ENCODE data around the gene SART3. TPM values are rescaled to one million over a fixed set of nuclear protein-coding genes. Genes with fewer than 3 reads are reported as not detected.

The SART3 gene
- total and polyA plus RNA-seq, 10 of the 15 experiments (the other 5 are each of a cell fraction or from before 2014, with no cell fraction given): 8.8 to 179 (median 54.9) TPM

DNA sequence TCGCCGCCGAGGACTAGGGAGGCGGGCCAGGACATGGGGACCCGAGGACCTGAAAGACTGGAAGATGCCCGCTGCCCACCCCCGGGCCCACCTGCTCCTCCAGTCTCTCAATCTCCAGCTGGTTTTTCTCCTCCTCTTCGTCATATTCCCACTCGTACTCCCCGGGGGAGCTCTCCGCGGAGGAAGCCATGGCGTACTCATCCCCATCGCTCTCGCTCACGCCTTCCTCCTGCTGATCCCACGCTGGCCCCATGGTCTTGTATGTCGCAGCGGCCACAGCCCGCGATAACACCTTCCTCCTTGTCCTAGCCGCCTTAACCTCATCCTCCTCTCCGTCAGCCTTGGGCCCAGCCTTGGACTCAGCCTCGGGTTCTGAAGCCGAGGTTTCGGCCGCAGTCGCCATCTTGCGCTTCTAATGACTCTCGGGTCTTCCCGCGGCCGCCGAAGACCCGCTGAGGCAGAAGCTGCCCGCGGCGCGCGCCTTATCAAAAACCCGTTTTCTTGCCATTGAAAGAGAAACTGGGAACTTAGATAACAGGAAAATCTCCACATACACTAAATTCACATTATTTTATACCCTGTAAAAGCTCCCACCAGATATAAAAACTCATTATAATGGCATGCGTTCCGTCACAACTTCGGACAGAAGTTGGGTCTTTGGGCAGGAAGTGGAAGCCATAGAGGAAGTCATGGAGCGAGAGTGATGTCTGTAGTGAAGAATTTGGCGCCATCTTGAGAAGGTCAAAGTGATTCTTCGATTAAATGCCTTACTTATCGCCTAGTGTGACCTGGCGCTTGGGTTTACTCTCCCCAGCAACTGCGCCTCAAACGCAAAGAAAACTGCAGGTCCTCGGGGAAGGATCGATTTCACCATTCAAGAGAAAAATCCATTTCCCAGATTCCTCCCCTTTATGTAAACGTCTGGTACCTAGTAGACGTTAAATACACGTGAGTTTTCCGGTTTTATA lies at the start of gene SART3 (continued):
- TF ChIP-seq MEF2B (IDR thresholded peaks at IDR 0.05; ENCODE audit: partially characterized antibody, poor library complexity, severe bottlenecking): peak; percentile 20
- TF ChIP-seq, protein P1, sequence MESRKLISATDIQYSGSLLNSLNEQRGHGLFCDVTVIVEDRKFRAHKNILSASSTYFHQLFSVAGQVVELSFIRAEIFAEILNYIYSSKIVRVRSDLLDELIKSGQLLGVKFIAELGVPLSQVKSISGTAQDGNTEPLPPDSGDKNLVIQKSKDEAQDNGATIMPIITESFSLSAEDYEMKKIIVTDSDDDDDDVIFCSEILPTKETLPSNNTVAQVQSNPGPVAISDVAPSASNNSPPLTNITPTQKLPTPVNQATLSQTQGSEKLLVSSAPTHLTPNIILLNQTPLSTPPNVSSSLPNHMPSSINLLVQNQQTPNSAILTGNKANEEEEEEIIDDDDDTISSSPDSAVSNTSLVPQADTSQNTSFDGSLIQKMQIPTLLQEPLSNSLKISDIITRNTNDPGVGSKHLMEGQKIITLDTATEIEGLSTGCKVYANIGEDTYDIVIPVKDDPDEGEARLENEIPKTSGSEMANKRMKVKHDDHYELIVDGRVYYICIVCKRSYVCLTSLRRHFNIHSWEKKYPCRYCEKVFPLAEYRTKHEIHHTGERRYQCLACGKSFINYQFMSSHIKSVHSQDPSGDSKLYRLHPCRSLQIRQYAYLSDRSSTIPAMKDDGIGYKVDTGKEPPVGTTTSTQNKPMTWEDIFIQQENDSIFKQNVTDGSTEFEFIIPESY (IDR thresholded peaks at IDR 0.05): peak; percentile 76; the same call in 1 of the 2 replicates
- no peak for TF ChIP-seq ZNF622 (IDR thresholded peaks at IDR 0.05)
- TF ChIP-seq IRF4 (IDR thresholded peaks at IDR 0.05; ENCODE audit: low read depth, low read length): 0 out of 2 replicates have a peak, but pooled peaks have one; percentile 49
- TF ChIP-seq KLF5 (IDR thresholded peaks at IDR 0.05; ENCODE audit: partially characterized antibody): peak; percentile 73
- TF ChIP-seq, protein P2, sequence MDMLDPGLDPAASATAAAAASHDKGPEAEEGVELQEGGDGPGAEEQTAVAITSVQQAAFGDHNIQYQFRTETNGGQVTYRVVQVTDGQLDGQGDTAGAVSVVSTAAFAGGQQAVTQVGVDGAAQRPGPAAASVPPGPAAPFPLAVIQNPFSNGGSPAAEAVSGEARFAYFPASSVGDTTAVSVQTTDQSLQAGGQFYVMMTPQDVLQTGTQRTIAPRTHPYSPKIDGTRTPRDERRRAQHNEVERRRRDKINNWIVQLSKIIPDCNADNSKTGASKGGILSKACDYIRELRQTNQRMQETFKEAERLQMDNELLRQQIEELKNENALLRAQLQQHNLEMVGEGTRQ (IDR thresholded peaks at IDR 0.05; ENCODE audit: borderline replicate concordance, low read depth, low read length): no peak
- no peak for TF ChIP-seq RFX5 (IDR thresholded peaks at IDR 0.05; ENCODE audit: low read depth, low read length)
- TF ChIP-seq TAF1 (IDR thresholded peaks at IDR 0.05; ENCODE audit: borderline replicate concordance, low read depth, low read length): peak; percentile 96
- TF ChIP-seq SPI1 (IDR thresholded peaks at IDR 0.05; ENCODE audit: borderline replicate concordance, insufficient read depth, low read depth, low read length): peak; percentile 75; the same call in 1 of the 2 replicates
- TF ChIP-seq HSF1 (IDR thresholded peaks at IDR 0.05; ENCODE audit: low read depth, low read length): 0 out of 2 replicates have a peak, but pooled peaks have one; percentile 31
- peak; percentile 24; the same call in 1 of the 2 replicates for TF ChIP-seq TBL1XR1 (IDR thresholded peaks at IDR 0.05; ENCODE audit: low read depth, low read length)
- TF ChIP-seq SP1 (IDR thresholded peaks at IDR 0.05; ENCODE audit: low read depth, low read length): no peak
- TF ChIP-seq STAT3 (IDR thresholded peaks at IDR 0.05; ENCODE audit: low read depth, low read length): no peak
- no peak for TF ChIP-seq NR2F1 (conservative IDR thresholded peaks at IDR 0.05)
- TF ChIP-seq ZBTB40 (IDR thresholded peaks at IDR 0.05; ENCODE audit: borderline replicate concordance): peak; percentile 95; the same call in 1 of the 2 replicates
- TF ChIP-seq SMAD5 (IDR thresholded peaks at IDR 0.05; ENCODE audit: low read depth): 0 out of 2 replicates have a peak, but pooled peaks have one; percentile 65
- TF ChIP-seq BHLHE40 (IDR thresholded peaks at IDR 0.05; ENCODE audit: borderline replicate concordance in 1 of 2, low read depth in 2 of 2, low read length in 1 of 2): 0 out of 4 replicates have a peak, but pooled peaks of 1 of the 2 experiments have one; percentile 17
- peak; percentile 57 for TF ChIP-seq CREM (IDR thresholded peaks at IDR 0.05; ENCODE audit: low read depth)
- TF ChIP-seq GATAD2B (conservative IDR thresholded peaks at IDR 0.05; ENCODE audit: low read depth): 0 out of 2 replicates have a peak, but pooled peaks have one; percentile 15
- no peak for TF ChIP-seq ZZZ3 (IDR thresholded peaks at IDR 0.05; ENCODE audit: control insufficient read depth, insufficient read length, low read depth)
- no peak for TF ChIP-seq ZSCAN29 (IDR thresholded peaks at IDR 0.05)

Measured in GM12878 (cell line).